HepG2 (cell line): ENCODE results near the gene OSGIN1. TPM values are rescaled to one million over a fixed set of nuclear protein-coding genes. Genes with fewer than 3 reads are reported as not detected.
A peak's percentile ranks its signal among the peaks of the same experiment; 100 is the strongest.

Source experiments
- ATF2 ChIP-seq: sonication (generic); formaldehyde crosslinking; IDR thresholded peaks from 2 replicates; pipeline ENCODE4 v1.4.0; 2020; ENCODE audit warnings: missing genetic modification reagents
- CERS6 ChIP-seq: sonication (generic); formaldehyde crosslinking; IDR thresholded peaks from 2 replicates; pipeline ENCODE4 v1.5.0; 2020; ENCODE audit warnings: missing genetic modification reagents
- CHD4 ChIP-seq: fragments of 200-600 bp; sonication (generic); IDR thresholded peaks from 2 replicates; pipeline ENCODE4 v1.7.0; 2017; ENCODE audit warnings: mild to moderate bottlenecking, low read length, borderline replicate concordance
- CREB3 ChIP-seq: sonication (generic); formaldehyde crosslinking; IDR thresholded peaks from 2 replicates; pipeline ENCODE4 v1.5.0; 2020; ENCODE audit warnings: missing genetic modification reagents
- FOSL1 ChIP-seq: sonication (generic); formaldehyde crosslinking; IDR thresholded peaks from 2 replicates; pipeline ENCODE4 v1.9.0; 2021; ENCODE audit warnings: missing genetic modification reagents, borderline replicate concordance
- MYC ChIP-seq: sonication (generic); formaldehyde crosslinking; IDR thresholded peaks from 2 replicates; pipeline ENCODE4 v1.9.0; 2021; ENCODE audit warnings: missing genetic modification reagents, borderline replicate concordance
- RAD21 ChIP-seq: fragments of 450-650 bp; formaldehyde crosslinking; IDR thresholded peaks from 2 replicates; pipeline ENCODE4 v1.5.0; 2020; ENCODE audit warnings: mild to moderate bottlenecking
- SMARCC2 ChIP-seq: fragments of 450-650 bp; IDR thresholded peaks from 2 replicates; pipeline ENCODE4 v1.6.1; 2017; ENCODE audit warnings: antibody characterized with exemption, mild to moderate bottlenecking
- SRSF1 ChIP-seq: fragments of 200-400 bp; formaldehyde crosslinking; optimal IDR thresholded peaks from 2 replicates; pipeline ENCODE3; 2017; ENCODE audit warnings: mild to moderate bottlenecking, low read depth, low read length, moderate library complexity
- ZBTB43 ChIP-seq: sonication (generic); formaldehyde crosslinking; conservative IDR thresholded peaks from 2 replicates; pipeline ENCODE4 v1.4.0; 2020; ENCODE audit warnings: missing genetic modification reagents
- ZNF12 ChIP-seq: sonication (generic); formaldehyde crosslinking; IDR thresholded peaks from 2 replicates; pipeline ENCODE4 v1.5.0; 2020; ENCODE audit warnings: missing genetic modification reagents
- polyA plus RNA-seq, 8 experiments: library from polyadenylated mRNA; depleted of rRNA in 3 of 8; stranded (reverse) in 7 of 8; unstranded in 1 of 8; fragments of >200 nt; fragmentation: Illumina TruSeq in 4 of 8; extraction: Trizol in 4 of 8; gene quantifications; 2 replicates each; pipeline versions ENCODE4 v1.2.1 to v1.2.3, GENCODE V29; 2011 to 2016; ENCODE audit warnings: low read depth in 4 of 8, missing spikeins in 1 of 8, mixed read lengths in 1 of 8; ENCODE audit not compliant: insufficient read depth in 1 of 8
- total RNA-seq, 5 experiments: library from RNA; depleted of rRNA; stranded (reverse); fragments of >200 nt; fragmentation: Illumina TruSeq; extraction: Trizol; gene quantifications; 2 replicates each; pipeline ENCODE4 v1.2.3, GENCODE V29; 2016; ENCODE audit warnings: low read depth in 1 of 5
- TF ChIP-seq, protein P1 (sequence below): sonication (generic); formaldehyde crosslinking; IDR thresholded peaks from 2 replicates; pipeline ENCODE4 v1.8.1; 2022; ENCODE audit warnings: low read depth, mild to moderate bottlenecking, missing genetic modification reagents
- TF ChIP-seq, protein P2 (sequence below): sonication (generic); formaldehyde crosslinking; IDR thresholded peaks from 2 replicates; pipeline ENCODE4 v1.5.1; 2020; ENCODE audit warnings: missing genetic modification reagents, mild to moderate bottlenecking, borderline replicate concordance
- TF ChIP-seq, protein P3 (sequence below): sonication (generic); formaldehyde crosslinking; IDR thresholded peaks from 2 replicates; pipeline ENCODE4 v1.5.0; 2020; ENCODE audit warnings: missing genetic modification reagents, mild to moderate bottlenecking, borderline replicate concordance
- TF ChIP-seq, protein P4 (sequence below): sonication (generic); formaldehyde crosslinking; IDR thresholded peaks from 2 replicates; pipeline ENCODE4 v1.4.0; 2020; ENCODE audit warnings: mild to moderate bottlenecking, missing genetic modification reagents

The OSGIN1 gene
- total and polyA plus RNA-seq, 2 of the 13 experiments (the other 11 are each of a cell fraction or from before 2014, with no cell fraction given), result 20.5 to 27.1 TPM

GRCh38 chr16:83937922-83938885 lies 14.8 kb upstream of the OSGIN1 start (continued):
- TF ChIP-seq, protein P1, sequence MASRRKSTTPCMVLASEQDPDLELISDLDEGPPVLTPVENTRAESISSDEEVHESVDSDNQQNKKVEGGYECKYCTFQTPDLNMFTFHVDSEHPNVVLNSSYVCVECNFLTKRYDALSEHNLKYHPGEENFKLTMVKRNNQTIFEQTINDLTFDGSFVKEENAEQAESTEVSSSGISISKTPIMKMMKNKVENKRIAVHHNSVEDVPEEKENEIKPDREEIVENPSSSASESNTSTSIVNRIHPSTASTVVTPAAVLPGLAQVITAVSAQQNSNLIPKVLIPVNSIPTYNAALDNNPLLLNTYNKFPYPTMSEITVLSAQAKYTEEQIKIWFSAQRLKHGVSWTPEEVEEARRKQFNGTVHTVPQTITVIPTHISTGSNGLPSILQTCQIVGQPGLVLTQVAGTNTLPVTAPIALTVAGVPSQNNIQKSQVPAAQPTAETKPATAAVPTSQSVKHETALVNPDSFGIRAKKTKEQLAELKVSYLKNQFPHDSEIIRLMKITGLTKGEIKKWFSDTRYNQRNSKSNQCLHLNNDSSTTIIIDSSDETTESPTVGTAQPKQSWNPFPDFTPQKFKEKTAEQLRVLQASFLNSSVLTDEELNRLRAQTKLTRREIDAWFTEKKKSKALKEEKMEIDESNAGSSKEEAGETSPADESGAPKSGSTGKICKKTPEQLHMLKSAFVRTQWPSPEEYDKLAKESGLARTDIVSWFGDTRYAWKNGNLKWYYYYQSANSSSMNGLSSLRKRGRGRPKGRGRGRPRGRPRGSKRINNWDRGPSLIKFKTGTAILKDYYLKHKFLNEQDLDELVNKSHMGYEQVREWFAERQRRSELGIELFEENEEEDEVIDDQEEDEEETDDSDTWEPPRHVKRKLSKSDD (CRISPR knock-in tag), result no peak
- TF ChIP-seq ATF2 (CRISPR knock-in tag) (no peak), ZNF12 (no peak), SMARCC2 (no peak), SRSF1 (no peak), CHD4 (no peak), FOSL1 (CRISPR knock-in tag) (no peak), CREB3 (CRISPR knock-in tag) (no peak), CERS6 (CRISPR knock-in tag) (no peak), MYC (CRISPR knock-in tag) (peak; percentile 33; the same call in 1 of the 2 replicates), ZBTB43 (CRISPR knock-in tag) (no peak), RAD21 (CRISPR knock-in tag) (no peak)
- TF ChIP-seq, protein P2, sequence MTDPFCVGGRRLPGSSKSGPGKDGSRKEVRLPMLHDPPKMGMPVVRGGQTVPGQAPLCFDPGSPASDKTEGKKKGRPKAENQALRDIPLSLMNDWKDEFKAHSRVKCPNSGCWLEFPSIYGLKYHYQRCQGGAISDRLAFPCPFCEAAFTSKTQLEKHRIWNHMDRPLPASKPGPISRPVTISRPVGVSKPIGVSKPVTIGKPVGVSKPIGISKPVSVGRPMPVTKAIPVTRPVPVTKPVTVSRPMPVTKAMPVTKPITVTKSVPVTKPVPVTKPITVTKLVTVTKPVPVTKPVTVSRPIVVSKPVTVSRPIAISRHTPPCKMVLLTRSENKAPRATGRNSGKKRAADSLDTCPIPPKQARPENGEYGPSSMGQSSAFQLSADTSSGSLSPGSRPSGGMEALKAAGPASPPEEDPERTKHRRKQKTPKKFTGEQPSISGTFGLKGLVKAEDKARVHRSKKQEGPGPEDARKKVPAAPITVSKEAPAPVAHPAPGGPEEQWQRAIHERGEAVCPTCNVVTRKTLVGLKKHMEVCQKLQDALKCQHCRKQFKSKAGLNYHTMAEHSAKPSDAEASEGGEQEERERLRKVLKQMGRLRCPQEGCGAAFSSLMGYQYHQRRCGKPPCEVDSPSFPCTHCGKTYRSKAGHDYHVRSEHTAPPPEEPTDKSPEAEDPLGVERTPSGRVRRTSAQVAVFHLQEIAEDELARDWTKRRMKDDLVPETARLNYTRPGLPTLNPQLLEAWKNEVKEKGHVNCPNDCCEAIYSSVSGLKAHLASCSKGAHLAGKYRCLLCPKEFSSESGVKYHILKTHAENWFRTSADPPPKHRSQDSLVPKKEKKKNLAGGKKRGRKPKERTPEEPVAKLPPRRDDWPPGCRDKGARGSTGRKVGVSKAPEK (CRISPR knock-in tag), result peak; percentile 61; the same call in 1 of the 2 replicates
- TF ChIP-seq, protein P3, sequence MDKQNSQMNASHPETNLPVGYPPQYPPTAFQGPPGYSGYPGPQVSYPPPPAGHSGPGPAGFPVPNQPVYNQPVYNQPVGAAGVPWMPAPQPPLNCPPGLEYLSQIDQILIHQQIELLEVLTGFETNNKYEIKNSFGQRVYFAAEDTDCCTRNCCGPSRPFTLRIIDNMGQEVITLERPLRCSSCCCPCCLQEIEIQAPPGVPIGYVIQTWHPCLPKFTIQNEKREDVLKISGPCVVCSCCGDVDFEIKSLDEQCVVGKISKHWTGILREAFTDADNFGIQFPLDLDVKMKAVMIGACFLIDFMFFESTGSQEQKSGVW (CRISPR knock-in tag), result no peak
- TF ChIP-seq, protein P4, sequence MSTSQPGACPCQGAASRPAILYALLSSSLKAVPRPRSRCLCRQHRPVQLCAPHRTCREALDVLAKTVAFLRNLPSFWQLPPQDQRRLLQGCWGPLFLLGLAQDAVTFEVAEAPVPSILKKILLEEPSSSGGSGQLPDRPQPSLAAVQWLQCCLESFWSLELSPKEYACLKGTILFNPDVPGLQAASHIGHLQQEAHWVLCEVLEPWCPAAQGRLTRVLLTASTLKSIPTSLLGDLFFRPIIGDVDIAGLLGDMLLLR (CRISPR knock-in tag), result no peak
